Measurements from ENCODE around the gene KXD1. TPM values are rescaled to one million over a fixed set of nuclear protein-coding genes. Genes with fewer than 3 reads are reported as not detected.
"Not testable (repeated sequence)": the region's sequence is repeated elsewhere in the genome, so short reads cannot be mapped to it uniquely, and the experiment has no call there.

The KXD1 gene
- total RNA-seq, 1 donor from 2014 or later: 62.4 TPM

DNA sequence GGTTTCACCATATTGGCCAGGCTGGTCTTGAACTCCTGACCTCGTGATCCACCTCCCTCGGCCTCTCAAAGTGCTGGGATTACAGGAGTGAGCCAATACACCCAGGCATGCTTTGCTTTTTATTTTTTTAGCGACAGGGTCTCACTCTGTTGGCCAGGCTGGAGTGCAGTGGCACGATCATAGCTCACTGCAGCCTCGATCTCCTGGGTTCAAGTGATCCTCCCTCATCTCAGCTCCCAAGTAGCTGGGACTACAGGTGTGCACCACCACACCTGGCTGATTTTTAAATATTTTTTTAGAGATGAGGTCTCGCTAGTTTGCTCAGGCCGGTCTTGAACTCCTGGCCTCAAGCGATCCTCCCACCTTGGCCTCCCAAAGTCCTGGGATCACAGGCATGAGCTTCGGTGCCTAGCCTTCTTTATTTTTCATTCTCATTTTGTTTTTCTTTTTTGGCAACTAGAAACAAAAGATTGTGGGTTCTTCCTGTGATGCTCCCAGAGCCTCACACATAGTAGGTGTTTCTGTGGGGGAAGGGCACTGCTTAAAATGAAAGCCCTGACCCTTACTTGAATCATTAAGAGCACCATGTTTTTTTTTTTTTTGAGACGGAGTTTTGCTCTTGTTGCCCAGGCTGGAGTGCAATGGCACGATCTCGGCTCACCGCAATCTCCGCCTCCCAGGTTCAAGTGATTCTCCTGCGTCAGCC, 43.2 kb downstream of the KXD1 start:
- not testable (repeated sequence) for DNase-seq (ENCODE audit: low spot score)

DNA sequence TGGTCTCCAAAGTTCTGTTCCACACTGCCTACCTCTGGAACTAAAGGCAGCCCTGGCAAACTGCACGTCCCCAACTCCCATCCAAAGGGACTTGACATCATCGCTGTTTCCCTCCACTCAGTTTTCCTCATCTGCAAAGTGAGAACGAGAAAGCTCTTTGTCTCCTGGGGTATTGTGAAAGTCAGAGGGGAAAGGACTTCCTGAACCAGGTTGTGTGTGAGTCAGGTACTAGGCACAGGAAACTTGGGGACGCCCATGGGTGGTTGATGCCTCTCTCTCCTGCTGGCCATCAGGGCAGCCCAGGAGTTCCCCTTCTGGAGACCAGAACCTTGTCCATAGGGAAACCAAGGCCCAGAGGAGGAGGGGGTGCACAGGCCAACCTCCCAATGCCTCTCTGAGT, 44.2 kb downstream of the KXD1 start:
- DNase-seq (ENCODE audit: low spot score): no peak

DNA sequence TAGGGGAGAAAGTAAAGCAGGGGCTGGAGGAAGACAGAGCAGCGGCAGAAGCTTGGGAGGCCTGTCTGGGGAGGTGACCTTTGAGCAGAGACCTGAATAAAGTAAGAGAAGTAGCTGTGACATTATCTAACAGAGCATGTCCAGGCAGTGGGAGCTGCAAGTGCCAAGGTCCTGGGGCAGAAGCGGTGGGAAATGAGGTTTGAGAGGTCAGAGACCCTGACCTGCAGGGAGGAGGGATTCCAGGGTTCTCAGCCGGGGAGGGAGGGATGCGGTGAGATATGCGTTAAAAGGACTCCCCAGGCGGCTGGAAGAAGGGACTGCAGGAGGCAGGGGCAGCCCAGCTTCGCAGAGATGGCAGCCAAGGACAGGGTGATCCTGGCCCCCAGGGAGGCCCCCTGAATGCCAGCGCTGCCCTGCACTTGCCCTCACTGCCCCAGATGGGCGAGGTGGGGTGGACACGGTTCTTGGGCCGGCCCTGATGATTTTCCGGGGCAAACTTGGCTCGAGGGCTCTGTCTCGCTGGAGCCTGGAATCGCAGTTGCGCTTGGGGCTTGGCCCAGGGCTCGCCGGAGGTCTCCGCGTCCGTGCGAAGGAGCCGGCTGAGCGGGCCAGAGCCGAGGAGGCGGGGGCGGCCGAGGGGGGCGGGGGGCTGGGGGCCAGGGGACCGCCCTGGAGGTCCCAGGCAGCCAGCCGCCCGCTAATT, 45.7 kb downstream of the KXD1 start:
- DNase-seq (ENCODE audit: low spot score): no peak

DNA sequence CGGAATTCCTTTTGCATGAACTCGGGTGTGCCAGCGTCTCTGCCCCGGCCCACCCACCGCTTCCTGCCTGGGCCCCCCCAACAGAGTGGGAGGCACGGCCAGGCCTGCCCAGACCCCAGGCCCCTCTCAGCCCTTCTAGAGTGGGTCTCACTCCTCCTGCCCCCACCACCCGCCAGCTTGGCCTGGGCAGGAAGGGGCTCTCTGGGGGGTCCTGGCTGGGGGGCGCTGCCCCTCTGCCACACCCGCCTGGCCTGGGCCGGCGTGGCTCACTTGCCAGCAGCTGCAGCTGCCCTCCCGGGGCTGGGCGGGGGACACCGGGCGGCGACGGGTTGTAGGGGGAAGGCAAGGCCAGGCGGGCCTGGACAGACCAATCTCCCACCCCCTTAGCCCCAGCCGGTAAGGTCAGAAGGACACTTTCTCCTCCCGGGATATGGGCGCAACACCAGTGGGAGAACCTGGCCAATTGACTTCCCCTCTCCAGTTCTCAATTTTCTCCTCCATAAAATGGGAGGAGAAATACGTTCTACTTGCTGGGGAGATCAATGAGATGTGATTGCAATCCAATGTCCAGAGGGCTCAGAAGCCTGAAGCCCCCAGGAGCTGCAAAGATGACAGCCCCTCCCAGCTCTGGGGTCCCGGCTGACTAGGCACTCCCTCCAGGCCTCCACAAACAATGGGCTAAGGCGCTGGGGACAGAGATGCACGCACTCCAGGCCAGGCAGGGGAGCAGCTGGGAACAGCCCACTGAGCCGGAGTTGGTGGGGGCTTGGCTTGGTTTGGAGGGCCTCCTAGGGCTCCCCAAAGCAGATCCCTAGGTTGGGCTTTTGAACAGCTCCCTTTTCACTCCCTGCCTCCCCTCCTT, 46.5 kb downstream of the KXD1 start:
- DNase-seq (ENCODE audit: low spot score): no peak

DNA sequence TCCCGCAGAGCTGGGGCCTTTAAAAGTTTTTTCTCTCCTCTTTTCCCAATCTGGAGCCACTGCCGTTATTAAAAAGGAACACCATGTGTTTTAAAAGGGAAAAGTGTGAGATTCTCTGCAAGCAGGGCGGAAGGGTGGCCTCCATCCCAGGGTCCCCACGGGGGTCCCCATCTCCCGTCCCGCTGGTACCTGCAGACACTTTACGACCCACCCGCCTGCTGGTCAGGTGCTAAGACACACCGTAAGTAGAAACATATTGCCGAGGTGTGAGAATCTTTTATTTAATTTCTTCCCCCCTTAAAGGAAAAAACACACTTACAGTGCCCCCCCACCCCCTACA, 47.1 kb downstream of the KXD1 start:
- DNase-seq (ENCODE audit: low spot score): no peak

DNA sequence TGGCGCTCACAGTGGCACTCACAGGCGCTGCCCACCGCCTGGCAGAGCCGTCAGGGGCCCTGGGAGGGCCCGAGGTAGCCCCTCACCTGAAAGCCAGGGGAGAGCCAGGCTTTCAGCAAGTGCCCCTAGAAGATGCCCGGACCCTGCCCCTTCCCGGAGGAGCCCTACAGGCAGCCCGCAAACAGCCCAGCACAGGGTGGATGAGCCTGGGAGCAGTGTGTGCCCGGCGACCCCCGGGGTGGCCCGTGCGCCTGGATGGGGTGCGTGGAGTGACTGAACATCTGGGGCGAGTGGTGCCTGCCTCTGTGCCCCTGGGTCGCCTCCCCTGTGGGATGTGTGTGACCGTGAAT, 47.5 kb downstream of the KXD1 start:
- no peak for DNase-seq (ENCODE audit: low spot score)

DNA sequence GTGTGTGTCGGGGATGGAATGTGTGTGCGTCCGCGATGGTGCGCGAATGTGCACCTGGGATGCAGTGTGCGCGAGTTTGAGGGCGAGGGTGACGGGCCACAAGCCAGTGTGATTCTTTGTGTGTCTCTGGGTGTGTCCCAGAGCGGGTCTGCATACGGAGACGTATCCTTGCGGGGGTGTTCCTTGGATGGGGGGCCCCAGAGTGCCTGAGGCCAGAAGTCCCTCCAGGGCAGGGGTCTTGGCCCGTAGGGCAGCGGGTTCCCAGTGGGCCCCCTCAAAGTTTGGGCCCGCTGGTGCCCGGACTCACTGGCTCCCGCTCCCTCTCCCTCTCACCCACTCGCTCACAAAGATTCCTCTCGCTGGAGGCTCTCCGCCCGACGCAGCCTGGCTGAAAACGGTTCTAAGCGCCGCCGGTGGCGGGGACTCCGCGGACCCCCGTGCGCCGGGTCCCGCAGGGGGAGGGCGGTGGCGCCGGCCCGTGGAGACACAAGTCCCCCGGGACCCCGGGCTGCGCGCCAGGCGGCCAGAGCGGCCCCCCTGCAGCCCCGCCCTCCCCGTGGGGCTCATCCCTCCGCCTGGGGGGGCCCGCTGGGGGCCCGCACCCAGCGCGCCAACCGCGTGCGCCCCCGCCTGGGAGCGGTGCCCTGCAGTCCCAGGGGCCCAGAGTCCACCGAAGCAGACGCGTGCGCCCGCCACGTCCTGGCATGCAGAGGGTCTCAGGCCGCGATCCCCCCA, 48.0 kb downstream of the KXD1 start:
- DNase-seq (ENCODE audit: low spot score): no peak

DNA sequence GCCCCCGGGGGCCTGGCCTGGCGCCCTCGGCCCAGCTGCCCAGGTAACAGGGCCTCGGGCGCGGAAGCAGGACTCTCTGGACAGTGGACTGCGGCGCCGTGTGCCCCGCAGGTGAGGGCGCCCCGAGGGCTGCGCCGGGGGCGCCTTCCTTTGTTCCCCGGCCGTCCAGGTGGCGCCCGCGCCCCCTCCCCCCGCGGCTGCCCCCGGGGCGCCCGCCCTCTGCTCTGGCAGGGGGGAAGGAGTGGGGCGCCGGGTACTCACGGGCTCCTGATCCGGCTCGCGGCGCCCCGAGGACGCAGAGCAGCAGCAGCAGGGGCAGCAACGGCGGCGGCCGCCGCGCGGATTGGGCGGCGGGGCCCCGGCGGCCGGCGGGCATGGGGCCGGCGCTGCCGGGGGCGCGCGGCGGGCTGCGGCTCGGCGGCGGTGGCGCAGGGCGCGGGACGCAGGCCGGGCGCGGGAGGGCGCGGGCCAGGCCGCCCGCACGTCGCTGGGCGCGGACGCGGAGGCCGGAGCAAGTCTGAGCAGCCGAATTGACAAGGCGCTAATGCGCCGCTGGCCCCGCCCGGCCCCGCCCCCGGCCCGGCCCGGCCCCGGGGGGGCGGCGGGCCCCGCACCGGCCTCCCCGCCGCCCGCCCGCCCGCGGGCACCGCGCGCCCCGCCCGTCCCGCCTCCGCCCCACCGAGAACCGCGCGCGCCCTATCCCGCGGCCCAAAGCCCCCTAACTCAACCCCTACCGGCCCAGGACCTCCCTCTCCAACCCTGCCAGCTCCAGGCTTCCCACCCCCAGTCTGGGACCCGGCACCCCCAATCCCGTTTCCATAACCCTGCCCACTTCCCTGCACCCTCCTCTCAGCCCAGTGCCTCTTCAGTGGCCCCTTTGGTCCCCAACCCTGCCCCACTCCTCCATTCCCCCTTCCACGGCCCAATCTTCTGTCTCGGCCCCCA, 48.9 kb downstream of the KXD1 start, which contains the start of gene CRLF1:
Gene CRLF1 (minus strand): TSS at position 519 of the 945 bp plus-strand sequence. CDS start 143 bp downstream, at position 376.
- no peak for DNase-seq (ENCODE audit: low spot score)

DNA sequence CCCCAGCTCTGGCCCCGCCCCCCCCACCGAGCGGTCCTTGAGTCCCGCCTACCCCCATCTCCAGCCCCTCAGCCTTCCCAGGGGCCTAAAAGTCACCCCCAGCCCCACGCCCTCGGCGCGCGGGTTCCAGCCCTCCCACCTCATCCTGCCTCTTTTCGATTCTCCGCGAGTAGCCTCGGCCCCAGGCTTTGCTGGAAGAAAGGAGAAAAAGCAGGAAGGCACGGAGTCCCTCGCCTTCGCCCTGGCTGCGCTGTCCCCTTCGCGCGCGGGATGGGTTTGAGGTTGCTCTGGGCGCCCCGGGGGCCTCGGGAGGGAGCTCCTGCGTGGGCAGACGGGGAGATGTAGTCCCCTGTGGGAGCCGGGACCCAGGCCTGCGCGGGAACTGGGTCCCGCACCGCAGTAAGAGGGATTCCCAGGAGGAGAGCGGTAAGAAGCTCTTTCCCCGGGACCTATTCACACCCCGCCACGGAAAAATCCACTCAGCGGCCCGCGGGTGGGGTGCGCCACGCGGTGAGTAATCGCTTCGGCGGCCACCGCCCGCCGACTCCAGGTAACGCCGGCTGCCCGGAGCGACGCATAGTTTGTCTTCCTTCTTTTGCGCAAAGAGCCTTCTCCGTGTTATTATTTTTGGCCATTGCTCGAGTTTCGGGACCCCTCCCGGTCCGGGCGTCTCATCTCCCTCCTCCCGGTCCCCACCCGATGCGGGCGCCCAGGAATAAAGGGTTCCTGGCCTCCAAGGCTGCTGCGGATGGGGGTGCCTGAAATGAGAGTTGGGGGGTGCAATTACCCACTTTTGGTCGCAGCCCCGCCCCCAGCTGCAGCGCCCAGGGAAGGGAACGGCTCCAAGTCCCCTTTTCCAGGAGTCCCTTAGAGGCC, 49.8 kb downstream of the KXD1 start:
- DNase-seq (ENCODE audit: low spot score): no peak

DNA sequence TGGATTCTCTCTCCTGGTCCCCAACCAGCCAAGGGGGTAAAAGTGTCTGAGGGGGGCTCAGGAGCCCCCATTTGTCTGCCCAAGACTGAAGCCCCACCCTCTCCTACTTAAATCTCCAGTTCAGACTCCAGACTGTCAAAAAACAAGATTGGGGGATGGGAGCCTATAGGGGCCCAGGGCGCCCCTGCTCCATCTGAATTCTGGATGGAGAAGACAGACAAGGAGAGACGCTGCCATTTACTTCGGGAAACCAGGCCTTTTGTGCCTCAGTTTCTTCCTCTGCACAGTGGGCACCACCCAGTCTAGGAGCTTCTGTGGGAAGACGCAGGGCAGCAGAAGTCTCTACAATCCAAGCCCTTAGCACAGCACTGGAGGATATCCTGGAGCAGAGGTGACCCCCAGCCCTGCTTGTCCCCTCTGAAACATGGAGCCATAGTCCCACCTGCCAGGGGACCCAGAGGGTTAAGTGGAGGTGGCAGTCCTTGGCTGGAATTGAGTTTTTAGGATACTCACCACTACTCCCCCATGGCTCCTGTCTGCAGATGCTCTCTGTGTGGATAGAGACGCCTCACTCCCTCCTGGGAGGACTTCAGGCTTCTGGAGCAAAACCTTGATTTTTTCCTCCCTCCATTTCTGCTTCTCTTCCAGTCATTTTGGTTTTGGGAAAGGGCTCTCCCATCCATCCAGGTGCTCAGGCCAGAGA, 50.6 kb downstream of the KXD1 start:
- no peak for DNase-seq (ENCODE audit: low spot score)

DNA sequence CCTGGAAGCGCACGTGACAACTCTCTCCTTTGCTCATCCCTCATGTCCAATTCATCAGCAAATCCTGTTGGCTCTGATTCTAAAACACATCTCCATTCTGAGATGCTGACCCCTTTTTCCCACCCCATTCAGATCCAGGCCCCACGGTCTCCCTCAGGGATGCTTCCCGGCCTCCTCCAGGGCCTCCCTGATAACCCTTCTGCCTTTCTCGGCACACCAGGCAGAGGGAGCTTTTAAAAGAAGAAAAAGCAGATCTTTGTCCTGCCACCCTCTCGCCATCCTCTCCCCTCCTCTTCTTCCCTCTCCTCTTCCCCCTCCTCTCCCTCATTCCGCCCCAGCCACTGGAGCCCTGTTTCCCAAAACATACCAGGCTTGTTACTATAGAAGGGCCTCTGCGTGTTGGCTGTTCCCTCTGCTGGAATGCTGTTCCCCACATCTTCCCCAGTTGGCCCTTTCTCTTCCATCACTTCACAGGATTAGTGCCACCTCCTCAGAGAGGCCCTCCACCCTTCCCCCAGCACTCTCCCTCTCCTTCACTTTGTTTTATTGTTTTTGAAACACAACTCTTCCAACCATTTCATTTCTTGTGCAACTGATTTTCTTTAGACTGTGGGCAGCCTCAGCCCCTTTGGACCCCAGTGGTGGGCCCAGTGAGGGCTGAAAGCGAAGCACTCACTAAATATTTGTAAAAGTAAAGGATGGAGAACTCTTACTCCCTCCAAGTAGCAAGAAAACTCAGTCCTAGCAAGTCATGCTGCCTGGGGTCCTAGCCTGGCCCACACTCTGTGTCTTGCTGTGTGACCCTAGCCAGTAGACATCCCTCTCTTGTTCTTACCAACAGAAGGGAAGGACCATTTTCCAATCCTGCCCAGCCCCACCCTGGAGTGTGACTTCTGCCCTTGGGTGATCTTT, 51.4 kb downstream of the KXD1 start:
- no peak for DNase-seq (ENCODE audit: low spot score)

DNA sequence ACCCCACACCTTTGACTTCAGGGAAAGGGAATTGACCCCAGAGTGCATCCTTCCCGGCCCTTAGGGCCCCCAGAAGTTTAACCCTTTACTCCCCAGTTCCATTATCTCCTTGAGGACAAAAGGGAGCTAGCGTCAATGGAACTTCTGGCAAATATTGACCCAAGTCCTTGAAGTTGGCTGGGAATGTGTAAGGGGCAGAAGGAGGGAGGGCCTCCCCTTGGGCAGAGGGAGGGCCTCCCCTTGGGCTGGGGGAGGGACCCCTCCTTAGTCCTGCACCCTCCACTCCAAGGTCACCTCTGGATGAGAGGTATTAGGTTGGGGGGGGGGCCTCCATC, 52.0 kb downstream of the KXD1 start:
- DNase-seq (ENCODE audit: low spot score): no peak

DNA sequence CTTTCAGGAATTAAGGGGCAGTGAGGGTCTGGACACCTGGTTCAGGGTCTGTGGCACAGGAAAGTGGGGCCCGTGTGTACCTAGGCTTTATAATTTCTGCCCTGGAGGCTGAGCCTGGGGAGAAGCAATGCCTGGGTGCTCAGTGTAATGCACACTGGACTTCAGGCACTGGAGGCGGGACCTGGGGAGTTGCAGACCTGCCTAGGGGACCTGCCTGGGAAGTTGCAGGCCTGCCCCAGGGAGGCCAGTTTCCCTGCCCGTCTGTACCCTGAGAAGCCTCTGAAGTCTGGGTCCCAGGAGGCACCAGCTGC, 52.5 kb downstream of the KXD1 start:
- no peak for DNase-seq (ENCODE audit: low spot score)

DNA sequence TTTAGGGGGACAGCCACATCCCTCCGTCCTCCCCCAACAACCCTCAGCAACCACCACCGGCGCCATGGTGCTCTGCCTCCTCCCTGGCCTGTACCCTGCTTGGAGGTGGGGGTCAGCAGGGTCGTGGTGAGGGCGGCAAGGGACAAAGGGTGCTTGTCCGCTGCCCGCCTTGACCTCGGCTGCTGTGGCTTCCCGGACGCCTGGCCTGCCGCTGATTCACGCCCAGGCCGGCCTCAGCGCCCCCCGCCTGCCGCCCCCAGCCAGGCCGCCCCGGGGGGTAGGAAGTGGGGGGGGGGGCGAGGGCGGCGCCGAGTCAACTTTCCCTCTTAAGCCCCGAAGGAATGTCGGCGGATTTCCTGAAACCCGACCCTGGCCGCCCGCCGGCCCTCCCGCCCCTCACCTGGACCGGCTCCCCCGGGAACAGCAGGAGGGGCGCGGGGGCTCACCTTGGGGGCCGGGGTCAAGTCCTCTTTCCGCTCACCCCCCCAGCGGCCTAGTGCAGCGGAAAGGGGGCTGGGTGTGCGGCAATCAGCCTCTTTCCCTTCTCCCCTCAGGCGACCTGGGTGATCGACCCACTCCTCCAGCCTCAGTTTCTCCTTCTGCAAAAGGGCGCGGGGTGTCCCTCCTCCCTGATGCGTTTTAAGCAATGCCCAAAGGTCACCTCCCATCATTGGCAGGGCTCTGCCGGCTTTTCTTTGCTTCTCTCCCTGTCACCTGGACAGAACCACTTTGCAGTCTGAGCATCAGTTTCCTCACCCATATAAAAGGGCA, 53.1 kb downstream of the KXD1 start:
- no peak for DNase-seq (ENCODE audit: low spot score)

DNA sequence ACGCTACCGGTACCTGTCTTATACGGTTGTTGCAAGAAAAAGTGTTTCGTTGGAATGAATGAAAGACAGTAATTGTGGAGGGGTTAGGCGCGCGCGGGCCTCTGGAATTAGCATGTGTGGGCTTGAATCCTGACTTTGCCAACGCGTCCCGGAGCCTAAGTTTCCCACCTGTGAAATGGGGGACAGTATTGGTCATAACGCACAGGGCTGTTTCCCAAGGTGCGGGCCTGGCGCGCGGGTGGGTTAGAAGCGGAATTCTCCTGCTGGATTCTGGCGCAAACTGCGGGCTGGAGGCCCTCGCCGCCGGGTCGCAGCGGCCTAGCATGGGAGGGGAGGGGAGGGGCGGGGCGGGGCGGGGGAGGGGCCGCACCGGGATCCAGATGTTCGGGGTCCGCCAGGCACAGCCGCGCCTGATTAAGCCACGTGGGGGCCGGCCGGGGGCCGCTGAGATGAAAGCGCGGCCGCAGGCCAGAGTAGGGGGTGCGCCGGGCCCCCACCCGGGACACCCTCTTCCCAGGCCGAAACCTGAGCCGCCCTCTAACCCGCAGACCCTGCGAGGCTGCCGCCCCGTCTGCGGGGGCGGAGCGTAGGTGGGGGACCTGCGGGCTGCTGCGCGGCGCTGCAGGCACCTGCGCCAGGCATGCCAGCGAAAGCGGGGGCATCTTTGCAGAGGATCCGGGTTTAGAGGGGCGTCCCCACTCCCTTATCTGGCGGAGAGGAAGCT, 53.8 kb downstream of the KXD1 start:
- no peak for DNase-seq (ENCODE audit: low spot score)

DNA sequence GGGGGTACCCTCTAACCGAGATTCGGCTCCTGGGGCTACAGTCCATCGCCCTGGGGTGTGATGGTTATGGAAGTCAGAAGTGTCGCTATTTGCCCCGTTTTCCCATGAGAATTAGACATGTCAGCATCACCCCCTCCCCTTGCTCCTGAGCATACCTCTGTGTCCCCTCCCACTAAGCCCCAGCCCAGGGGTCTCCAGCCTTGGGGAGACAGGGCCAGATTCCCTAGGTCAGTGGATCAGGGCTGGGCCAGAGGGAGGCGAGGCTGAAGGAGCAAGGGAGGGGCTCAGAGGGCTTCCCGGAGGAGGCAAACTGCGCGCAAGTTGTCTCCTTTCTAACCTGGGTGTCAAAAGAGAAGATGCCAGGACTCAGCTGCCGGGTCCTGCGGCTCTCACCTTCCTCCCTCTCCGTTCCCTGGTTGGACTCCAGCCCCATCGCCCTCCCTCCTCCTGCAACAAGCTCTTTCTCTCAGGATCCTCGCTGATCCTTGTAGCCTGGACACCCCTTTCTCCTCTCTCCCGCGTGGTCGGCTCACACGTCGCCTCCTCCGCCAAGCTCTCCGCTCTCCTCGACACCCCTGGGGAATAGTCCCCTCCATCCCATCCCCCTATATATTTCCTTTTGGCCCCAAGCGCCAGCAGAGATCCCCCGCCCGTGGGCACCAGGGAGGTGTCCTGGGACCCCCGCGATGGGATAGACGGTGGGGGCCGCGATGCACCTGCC, 54.5 kb downstream of the KXD1 start:
- DNase-seq (ENCODE audit: low spot score): no peak

All from umbilical cord (tissue), 2 donors.